AG09309 (cell line): ENCODE data around the gene MEGF9.

ENCODE experiments used
- DNase-seq: peaks from one replicate; pipeline ENCODE4 v3.0.0-alpha.2; 2010; ENCODE audit warnings: low read depth
- H3K4me3 ChIP-seq: 2 replicates; pipeline ENCODE4 v1.5.1; 2011; ENCODE audit warnings: mild to moderate bottlenecking, low read depth, low read length, moderate library complexity; ENCODE audit not compliant: control insufficient read depth
- CTCF ChIP-seq: IDR thresholded peaks from 2 replicates; pipeline ENCODE4 v1.5.1; 2011; ENCODE audit warnings: mild to moderate bottlenecking, low read depth, low read length, inconsistent platforms; ENCODE audit not compliant: insufficient read depth, control insufficient read depth; ENCODE audit errors: missing control alignments

Gene MEGF9

DNA sequence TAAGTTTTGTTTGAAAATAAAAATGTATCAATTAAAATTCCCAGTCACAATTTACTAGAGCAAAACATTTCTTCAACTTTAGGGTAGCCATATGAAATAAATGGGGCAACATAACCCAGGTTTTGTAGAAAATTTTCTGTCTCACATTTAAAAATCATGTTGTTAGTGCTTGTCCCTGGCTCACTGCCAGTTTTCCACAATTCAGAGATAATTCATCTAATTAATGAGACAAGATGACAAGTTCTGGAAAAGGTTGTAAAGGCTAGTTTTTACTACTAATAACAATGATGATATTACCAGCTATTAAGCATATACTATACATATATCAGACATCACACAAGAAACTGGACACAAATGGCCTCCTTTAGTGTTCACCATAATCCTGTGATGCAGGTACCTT lies 45.9 kb downstream of the MEGF9 start:
- no peak for DNase-seq
- H3K4me3 ChIP-seq: no peak overlapping the region
- no peak for TF ChIP-seq CTCF

GRCh38 chr9:120663950-120664349 lies 50.3 kb downstream of the MEGF9 start:
- no peak for DNase-seq
- no peak overlapping the region for H3K4me3 ChIP-seq
- no peak for TF ChIP-seq CTCF

DNA sequence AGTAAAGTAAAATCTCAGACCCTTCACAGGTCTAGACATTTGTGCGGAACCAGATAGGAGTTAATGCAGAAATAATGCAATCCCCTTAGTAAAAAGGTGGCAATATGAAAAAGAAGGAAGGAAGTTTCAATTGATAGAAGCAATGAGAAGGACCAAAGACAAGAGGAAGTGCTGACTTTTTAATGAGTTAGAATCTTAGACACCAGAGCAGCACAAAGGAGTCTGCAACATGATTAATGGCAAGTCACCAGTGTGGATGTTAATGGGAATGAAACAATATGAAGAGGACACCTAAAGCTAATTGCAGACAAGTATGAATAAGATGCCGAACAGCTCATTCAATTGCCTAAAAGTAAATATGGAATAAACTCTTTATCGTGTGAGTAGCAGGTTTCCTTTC lies 50.9 kb downstream of the MEGF9 start:
- no peak overlapping the region for H3K4me3 ChIP-seq
- no peak for DNase-seq
- TF ChIP-seq CTCF: no peak

DNA sequence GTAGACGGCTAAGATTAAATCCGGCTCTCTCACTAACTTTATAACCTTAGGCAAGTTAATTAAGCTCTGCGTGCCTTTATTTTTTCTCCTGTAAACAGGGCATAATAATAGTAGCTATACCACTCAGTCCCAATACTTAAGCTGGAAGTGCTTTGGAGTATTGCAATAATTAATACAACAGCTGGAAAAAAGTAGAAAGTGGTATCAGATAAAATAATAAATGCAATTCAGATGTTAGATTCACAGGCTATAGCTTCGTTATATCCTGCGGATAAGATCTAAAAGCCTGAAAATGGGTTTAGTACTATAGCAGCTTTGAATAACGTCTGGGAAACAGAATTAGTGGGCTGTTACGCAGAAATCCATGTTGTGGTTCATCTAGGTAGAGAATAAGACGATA lies 51.8 kb downstream of the MEGF9 start:
- TF ChIP-seq CTCF: no peak
- H3K4me3 ChIP-seq: no peak overlapping the region
- DNase-seq: no peak

DNA sequence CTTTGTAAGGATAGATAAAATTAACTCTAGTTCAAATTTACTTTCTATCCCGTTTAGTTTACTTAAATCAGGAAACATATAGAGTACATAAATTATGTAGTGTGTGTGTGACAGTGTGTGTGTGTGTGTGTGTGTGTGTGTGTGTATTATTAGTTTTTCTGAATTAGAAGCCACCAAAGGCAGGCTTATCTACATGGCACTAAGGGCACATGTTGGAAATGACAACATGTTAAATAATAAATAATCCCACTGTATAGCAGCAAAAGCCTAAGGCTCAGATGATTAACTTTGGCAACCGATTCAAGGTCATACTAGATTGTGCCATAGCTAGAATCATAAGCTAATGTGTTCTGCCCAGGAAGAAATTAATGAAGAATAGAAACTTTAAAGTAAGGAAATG lies 54.6 kb downstream of the MEGF9 start:
- no peak for TF ChIP-seq CTCF
- no peak overlapping the region for H3K4me3 ChIP-seq
- no peak for DNase-seq

GRCh38 chr9:120659209-120659608 lies 55.1 kb downstream of the MEGF9 start:
- no peak for DNase-seq
- no peak overlapping the region for H3K4me3 ChIP-seq
- TF ChIP-seq CTCF: no peak

DNA sequence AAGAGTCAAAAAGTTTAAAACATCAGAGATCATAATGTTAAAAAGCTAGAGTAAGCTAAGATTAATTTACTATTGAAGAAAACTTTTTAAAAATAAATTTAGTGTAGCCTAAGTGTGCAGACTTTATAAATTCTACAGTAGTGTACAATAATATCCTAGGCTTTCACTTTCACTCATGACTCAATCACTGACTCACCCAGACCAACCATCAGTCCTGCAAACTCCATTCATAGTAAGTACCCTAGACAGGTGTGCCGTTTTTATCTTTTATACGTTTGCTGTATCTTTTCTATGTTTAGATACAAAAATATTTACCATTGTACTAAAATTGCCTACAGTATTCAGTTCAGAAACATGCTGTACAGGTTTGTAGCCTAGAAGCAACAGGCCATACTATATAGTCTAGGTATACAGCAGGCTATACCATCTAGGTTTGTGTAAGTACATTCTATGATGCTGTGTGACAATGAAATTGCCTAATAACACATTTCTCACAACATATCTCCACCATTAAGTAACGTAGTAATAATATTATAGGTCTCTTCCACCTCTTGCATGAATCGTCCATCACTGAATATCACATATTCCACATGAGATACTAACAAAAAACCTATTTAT lies 59.2 kb downstream of the MEGF9 start:
- H3K4me3 ChIP-seq: no peak overlapping the region
- TF ChIP-seq CTCF: no peak
- DNase-seq: no peak
